HL-60 (cell line): ENCODE results near the gene EVA1C.

Source experiments
- DNase-seq, 2 experiments: peaks; one replicate each; pipeline ENCODE4 v3.0.0-alpha.2; 2010 to 2020; ENCODE audit warnings: low read depth in 1 of 2, low spot score in 1 of 2
- H3K27ac ChIP-seq: fragments of 250-450 bp; sonication (Bioruptor Pico); replicated peaks from 2 replicates; pipeline ENCODE4 v1.5.1; 2020; ENCODE audit warnings: mild to moderate bottlenecking, moderate library complexity
- H3K27me3 ChIP-seq: fragments of 250-450 bp; sonication (Bioruptor Pico); 2 replicates; pipeline ENCODE4 v1.5.1; 2021; ENCODE audit warnings: mild to moderate bottlenecking, moderate library complexity; ENCODE audit not compliant: insufficient read depth, poor library complexity, severe bottlenecking
- H3K4me3 ChIP-seq: replicated peaks from 2 replicates; pipeline ENCODE4 v1.5.1; 2011; ENCODE audit warnings: mild to moderate bottlenecking, control low read depth, low read length; ENCODE audit not compliant: insufficient read depth
- GABPA ChIP-seq: IDR thresholded peaks from 2 replicates; pipeline ENCODE4 v1.6.1; 2012; ENCODE audit warnings: low read depth
- POLR2AphosphoS5 ChIP-seq: IDR thresholded peaks from 2 replicates; pipeline ENCODE4 v1.6.1; 2012; ENCODE audit warnings: low read depth
- REST ChIP-seq: IDR thresholded peaks from 2 replicates; pipeline ENCODE4 v1.6.1; 2012; ENCODE audit warnings: low read depth; ENCODE audit not compliant: insufficient replicate concordance
- SPI1 ChIP-seq: IDR thresholded peaks from 2 replicates; pipeline ENCODE4 v1.6.1; 2012; ENCODE audit warnings: low read depth, mild to moderate bottlenecking, borderline replicate concordance
- TF ChIP-seq, protein P1 (sequence below): IDR thresholded peaks from one replicate; pipeline ENCODE4 v1.5.1; 2011; ENCODE audit warnings: low read length, control low read depth, inconsistent platforms; ENCODE audit not compliant: insufficient read depth

The EVA1C gene

GRCh38 chr21:32377506-32377905 is 35.0 kb upstream of the EVA1C start:
- H3K4me3 ChIP-seq: no peak overlapping the region
- no peak for DNase-seq
- no peak for TF ChIP-seq REST
- TF ChIP-seq GABPA: no peak
- TF ChIP-seq, protein P1, sequence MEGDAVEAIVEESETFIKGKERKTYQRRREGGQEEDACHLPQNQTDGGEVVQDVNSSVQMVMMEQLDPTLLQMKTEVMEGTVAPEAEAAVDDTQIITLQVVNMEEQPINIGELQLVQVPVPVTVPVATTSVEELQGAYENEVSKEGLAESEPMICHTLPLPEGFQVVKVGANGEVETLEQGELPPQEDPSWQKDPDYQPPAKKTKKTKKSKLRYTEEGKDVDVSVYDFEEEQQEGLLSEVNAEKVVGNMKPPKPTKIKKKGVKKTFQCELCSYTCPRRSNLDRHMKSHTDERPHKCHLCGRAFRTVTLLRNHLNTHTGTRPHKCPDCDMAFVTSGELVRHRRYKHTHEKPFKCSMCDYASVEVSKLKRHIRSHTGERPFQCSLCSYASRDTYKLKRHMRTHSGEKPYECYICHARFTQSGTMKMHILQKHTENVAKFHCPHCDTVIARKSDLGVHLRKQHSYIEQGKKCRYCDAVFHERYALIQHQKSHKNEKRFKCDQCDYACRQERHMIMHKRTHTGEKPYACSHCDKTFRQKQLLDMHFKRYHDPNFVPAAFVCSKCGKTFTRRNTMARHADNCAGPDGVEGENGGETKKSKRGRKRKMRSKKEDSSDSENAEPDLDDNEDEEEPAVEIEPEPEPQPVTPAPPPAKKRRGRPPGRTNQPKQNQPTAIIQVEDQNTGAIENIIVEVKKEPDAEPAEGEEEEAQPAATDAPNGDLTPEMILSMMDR: no peak
- no peak for TF ChIP-seq SPI1
- TF ChIP-seq POLR2AphosphoS5: no peak

GRCh38 chr21:32377991-32378390 is 34.5 kb upstream of the EVA1C start:
- Histone ChIP-seq H3K4me3 (no peak overlapping the region), H3K27me3 (no peaks in the 10 kb centered on the region), H3K27ac (no peak overlapping the region)
- TF ChIP-seq REST (no peak), SPI1 (no peak), GABPA (no peak), POLR2AphosphoS5 (no peak)
- TF ChIP-seq, protein P1: no peak
- DNase-seq: no peak

More at GRCh38 chr21:32377506-32377905, 35.0 kb upstream of the EVA1C start:
- no peaks in the 10 kb centered on the region for H3K27me3 ChIP-seq
- no peak overlapping the region for H3K27ac ChIP-seq

DNA sequence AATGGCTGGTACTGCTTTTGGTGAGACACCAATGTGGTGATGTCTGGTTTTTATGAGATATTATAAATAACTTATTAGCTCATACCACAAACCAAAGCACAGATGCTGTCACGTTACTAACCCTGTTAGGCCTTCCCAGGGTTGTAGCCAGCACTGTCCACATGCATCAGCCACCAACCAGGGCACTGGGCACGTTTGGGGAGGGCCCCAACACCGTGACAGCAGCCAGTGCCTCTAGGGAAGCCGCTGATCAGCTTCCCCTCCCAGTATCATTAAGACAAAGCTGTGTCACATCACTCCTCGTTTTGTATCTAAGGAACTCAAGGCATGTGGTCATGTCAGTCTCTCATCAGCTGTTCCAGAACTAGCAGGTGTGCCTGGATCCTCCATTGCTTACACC is 33.5 kb upstream of the EVA1C start:
- Histone ChIP-seq H3K27me3 (no peaks in the 10 kb centered on the region), H3K4me3 (no peak overlapping the region), H3K27ac (no peak overlapping the region)
- no peak for DNase-seq
- TF ChIP-seq, protein P1: no peak
- no peak for TF ChIP-seq REST
- no peak for TF ChIP-seq GABPA
- TF ChIP-seq POLR2AphosphoS5: no peak
- no peak for TF ChIP-seq SPI1
